Adrenal gland (tissue), 12 donors: ENCODE results near the gene MAN1A1. TPM values are rescaled to one million over a fixed set of nuclear protein-coding genes. Genes with fewer than 3 reads are reported as not detected.

Source experiments
- DNase-seq, 7 donors: peaks; one replicate each; pipeline ENCODE4 v3.0.0-alpha.2; 2019 to 2020
- H3K27ac ChIP-seq, 5 donors: fragments of 200-600 bp; sonication (generic) in 4 of 5; 1 replicate in 3 of 5; 2 replicates in 2 of 5; pipeline versions ENCODE4 v1.5.1 to v1.8.0; 2016 to 2020; ENCODE audit warnings: mild to moderate bottlenecking in 1 of 5
- H3K27me3 ChIP-seq: fragments of 200-600 bp; 2 replicates; pipeline ENCODE4 v1.8.0; 2021
- H3K36me3 ChIP-seq, 2 donors: fragments of 200-600 bp; replicated peaks in 1 of 2; 1 replicate in 1 of 2; 2 replicates in 1 of 2; pipeline versions ENCODE4 v1.5.1 to v1.8.0; 2018 to 2022
- H3K4me1 ChIP-seq, 2 donors: fragments of 200-600 bp; replicated peaks in 1 of 2; 1 replicate in 1 of 2; 2 replicates in 1 of 2; pipeline versions ENCODE4 v1.5.1 to v1.8.0; 2018 to 2021
- H3K4me3 ChIP-seq, 4 donors: fragments of 200-600 bp; sonication (generic) in 3 of 4; one replicate each; pipeline ENCODE4 v1.5.1; 2016 to 2018
- H3K9me3 ChIP-seq, 3 donors: fragments of 200-600 bp; sonication (generic) in 1 of 3; replicated peaks in 1 of 3; 1 replicate in 2 of 3; 2 replicates in 1 of 3; pipeline versions ENCODE4 v1.5.1 to v1.8.0; 2016 to 2021
- POLR2A ChIP-seq, 2 donors: fragments of 450-650 bp; IDR thresholded peaks; one replicate each; pipeline ENCODE4 v1.6.1; 2017; ENCODE audit warnings: antibody characterized with exemption in 2 of 2, mild to moderate bottlenecking in 2 of 2, moderate library complexity in 1 of 2
- WGBS, 4 donors: extraction: QIAGEN DNeasy Blood & Tissue Kit in 2 of 4; methylation state at CpG; one replicate each; pipeline versions ENCODE4 v1.1.5 to v1.1.7; 2013 to 2017; 5-methylcytosine and 5-hydroxymethylcytosine counted together
- intact Hi-C, 2 donors: fragments of 100-400 bp; cut with DNase I; formaldehyde crosslinking; loops; one replicate each; pipeline versions ENCODE4 v1.14.1 to v1.15.0; 2022 to 2023
- polyA plus RNA-seq, 3 donors: library from polyadenylated mRNA; stranded (reverse); fragments of 200-250 nt in 2 of 3; fragments of 350-450 nt in 1 of 3; fragmentation: Illumina TruSeq in 1 of 3; extraction: RNeasy Lipid Tissue Mini Kit (QIAGEN cat#74804) in 1 of 3; gene quantifications; one replicate each; pipeline ENCODE4 v1.2.3, GENCODE V29; 2013 to 2014
- total RNA-seq, 9 donors: library from RNA; depleted of rRNA in 4 of 9; stranded (reverse); fragments of >200 nt in 4 of 9; fragments of 120-200 nt in 1 of 9; fragmentation: NEBNext Ultra II Directional in 1 of 9; extraction: Animal tissue kit (Norgen Biotek cat#: 25700) in 1 of 9; gene quantifications; one replicate each; pipeline versions ENCODE4 v1.1.0 to v1.2.4, GENCODE V29; 2013 to 2023
- TF ChIP-seq, protein P1 (sequence below), 6 experiments: fragments of 450-650 bp in 4 of 6; fragments of 200-600 bp in 2 of 6; sonication (generic) in 1 of 6; IDR thresholded peaks; 1 replicate in 5 of 6; 2 replicates in 1 of 6; pipeline versions ENCODE4 v1.5.1 to v1.8.0; 2016 to 2021; ENCODE audit warnings: antibody characterized with exemption in 6 of 6, mild to moderate bottlenecking in 2 of 6, moderate library complexity in 1 of 6
- donor health status: healthy with polysubstance abuse.
- donor health status: Bipolar disorder and iron deficiency.
- donor health status: DM: yes; HTN: yes; CAD: no.
- donor health status: DM: no; HTN: no; CAD: no.
- donor health status: DM: no; HTN: no; CAD: no.
- donor health status: DM: yes; HTN: yes; CAD: no.

Gene MAN1A1
- total and polyA plus RNA-seq, 12 donors = 11.1 to 178 (median 108) TPM

DNA sequence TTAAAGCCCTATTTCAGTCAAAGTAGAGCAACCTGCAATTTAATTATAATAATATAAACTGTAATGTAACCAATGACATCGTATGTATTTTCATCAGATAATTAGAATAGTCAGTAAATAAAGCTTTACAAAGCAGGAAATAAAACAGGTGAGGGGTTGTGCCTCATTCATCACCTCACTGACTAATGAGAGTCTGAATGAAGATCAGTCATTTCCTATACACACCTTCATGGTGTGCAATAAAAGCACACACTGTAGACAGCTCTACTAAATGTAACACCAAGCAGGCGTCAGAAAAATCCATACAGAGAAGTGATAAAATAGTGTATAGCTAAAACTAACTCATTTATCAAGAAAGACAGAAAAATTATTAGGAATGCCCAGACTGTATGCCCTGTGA lies 105.9 kb downstream of the MAN1A1 start:
- TF ChIP-seq, protein P1, sequence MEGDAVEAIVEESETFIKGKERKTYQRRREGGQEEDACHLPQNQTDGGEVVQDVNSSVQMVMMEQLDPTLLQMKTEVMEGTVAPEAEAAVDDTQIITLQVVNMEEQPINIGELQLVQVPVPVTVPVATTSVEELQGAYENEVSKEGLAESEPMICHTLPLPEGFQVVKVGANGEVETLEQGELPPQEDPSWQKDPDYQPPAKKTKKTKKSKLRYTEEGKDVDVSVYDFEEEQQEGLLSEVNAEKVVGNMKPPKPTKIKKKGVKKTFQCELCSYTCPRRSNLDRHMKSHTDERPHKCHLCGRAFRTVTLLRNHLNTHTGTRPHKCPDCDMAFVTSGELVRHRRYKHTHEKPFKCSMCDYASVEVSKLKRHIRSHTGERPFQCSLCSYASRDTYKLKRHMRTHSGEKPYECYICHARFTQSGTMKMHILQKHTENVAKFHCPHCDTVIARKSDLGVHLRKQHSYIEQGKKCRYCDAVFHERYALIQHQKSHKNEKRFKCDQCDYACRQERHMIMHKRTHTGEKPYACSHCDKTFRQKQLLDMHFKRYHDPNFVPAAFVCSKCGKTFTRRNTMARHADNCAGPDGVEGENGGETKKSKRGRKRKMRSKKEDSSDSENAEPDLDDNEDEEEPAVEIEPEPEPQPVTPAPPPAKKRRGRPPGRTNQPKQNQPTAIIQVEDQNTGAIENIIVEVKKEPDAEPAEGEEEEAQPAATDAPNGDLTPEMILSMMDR (IDR thresholded peaks at IDR 0.05) = no peak
- TF ChIP-seq POLR2A (IDR thresholded peaks at IDR 0.05) = no peak
- Histone ChIP-seq H3K36me3 (peaks cover 0 to 8% of the 10 kb centered on the region in 2 donors), H3K4me1 (peaks cover 0 to 11% of the 10 kb centered on the region in 2 donors), H3K27me3 (no peaks in the 10 kb centered on the region), H3K4me3 (no peak overlapping the region), H3K9me3 (no peaks in the 10 kb centered on the region), H3K27ac (no peak overlapping the region)
- 91 to 95% (median 93%) methylated on average over 2 of the region's 2 CpGs for WGBS, 4 donors
- DNase-seq = no peak
- intact Hi-C loops = no loop called here

DNA sequence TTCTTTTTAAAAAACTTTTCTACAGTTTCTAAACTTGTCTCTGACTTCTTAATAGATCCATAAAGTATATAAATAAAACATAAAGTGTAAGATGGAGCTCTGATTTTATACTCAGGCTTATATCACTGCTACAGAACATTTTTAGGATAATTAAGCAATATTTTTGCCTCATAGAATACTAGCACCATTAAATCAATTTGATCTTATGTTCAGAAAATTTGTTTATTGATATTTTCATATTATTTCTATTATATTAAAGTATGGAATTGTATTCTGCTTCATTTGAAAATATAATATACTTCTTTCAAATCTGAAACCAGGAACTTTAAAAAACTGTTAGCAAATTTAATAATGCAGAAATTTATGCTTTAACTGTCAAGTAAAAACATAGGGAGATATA lies 106.5 kb downstream of the MAN1A1 start:
- Histone ChIP-seq H3K4me3 (no peak overlapping the region), H3K4me1 (peaks cover 0 to 11% of the 10 kb centered on the region in 2 donors), H3K36me3 (peaks cover 0 to 8% of the 10 kb centered on the region in 2 donors), H3K27ac (no peak overlapping the region), H3K9me3 (no peaks in the 10 kb centered on the region), H3K27me3 (no peaks in the 10 kb centered on the region)
- intact Hi-C loops = no loop called here
- TF ChIP-seq, protein P1 (IDR thresholded peaks at IDR 0.05) = no peak
- no peak for TF ChIP-seq POLR2A (IDR thresholded peaks at IDR 0.05)
- DNase-seq = no peak

DNA sequence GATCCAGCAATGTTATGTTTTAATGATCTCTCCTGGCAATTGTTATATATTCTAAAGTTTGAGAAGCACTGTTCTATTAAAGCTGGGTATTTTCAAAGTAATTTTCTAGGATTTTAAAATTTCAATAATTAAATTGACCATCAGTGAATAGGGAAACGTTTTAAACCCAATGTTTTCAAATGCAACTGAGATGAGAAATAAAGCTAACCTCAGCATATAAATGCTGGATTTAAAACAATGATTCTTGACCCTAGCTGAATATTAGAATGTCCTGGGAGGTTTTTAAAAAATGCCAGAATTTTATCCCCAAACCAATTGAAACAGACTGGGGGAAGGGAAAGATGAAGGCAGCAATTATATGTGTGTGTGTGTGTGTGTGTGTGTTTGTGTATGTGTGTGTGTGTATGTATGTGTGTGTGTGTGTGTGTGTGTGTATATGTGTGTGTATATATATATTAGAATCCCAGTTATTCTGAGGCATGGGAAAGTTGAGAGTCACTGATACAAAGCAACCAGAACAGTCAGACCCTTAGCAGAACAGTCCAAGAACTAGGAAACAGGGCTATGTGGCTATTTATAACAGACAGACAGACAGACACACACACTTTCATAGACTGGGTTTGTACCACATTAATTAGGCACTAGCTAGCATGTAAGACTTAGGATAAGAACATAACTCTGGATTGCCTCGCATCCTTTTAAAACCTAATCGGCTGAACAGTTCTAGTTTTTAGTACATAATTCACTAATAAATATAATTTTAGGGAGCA lies 107.8 kb downstream of the MAN1A1 start:
- intact Hi-C loops = no loop called here
- DNase-seq = no peak
- Histone ChIP-seq H3K9me3 (no peaks in the 10 kb centered on the region), H3K4me1 (peaks cover 0 to 11% of the 10 kb centered on the region in 2 donors), H3K27me3 (no peaks in the 10 kb centered on the region), H3K36me3 (peaks cover 0 to 3% of the 10 kb centered on the region in 2 donors), H3K27ac (no peak overlapping the region), H3K4me3 (no peak overlapping the region)
- TF ChIP-seq, protein P1 (IDR thresholded peaks at IDR 0.05) = no peak
- TF ChIP-seq POLR2A (IDR thresholded peaks at IDR 0.05) = no peak
- WGBS, 4 donors = 80 to 83% (median 82%) methylated on average over 3 of the region's 3 CpGs

DNA sequence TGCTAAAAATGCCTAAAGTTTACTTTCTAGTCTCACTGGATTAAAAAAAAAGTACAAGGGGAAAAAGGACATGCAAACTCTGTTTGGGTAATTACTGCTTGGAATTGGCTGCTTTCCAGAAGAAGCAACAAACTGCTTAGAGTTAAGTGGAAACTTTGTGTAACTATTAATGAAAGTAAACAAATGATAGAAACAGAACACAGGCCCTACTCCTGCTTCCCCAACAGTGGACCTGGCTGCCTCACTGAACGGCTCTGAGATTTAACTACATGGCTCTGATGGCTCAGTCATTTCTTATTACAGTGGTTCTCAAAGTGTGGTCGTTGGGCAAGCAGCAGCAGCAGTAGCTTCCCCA lies 108.5 kb downstream of the MAN1A1 start:
- H3K36me3 ChIP-seq = no peaks in the 10 kb centered on the region
- TF ChIP-seq, protein P1 (IDR thresholded peaks at IDR 0.05) = no peak
- no peak for TF ChIP-seq POLR2A (IDR thresholded peaks at IDR 0.05)
- H3K4me3 ChIP-seq = no peak overlapping the region
- 43 to 71% (median 53%) methylated on average over 2 of the region's 2 CpGs for WGBS, 4 donors
- H3K27me3 ChIP-seq = no peaks in the 10 kb centered on the region
- intact Hi-C loops = no loop called here
- DNase-seq = peak in 1 of 7 donors; percentile 42
- H3K9me3 ChIP-seq = no peaks in the 10 kb centered on the region
- peaks cover 0 to 11% of the 10 kb centered on the region in 2 donors for H3K4me1 ChIP-seq
- H3K27ac ChIP-seq = no peak overlapping the region
